Sigmoid colon (tissue), 7 donors: ENCODE data around the gene DAAM2. TPM values are rescaled to one million over a fixed set of nuclear protein-coding genes. Genes with fewer than 3 reads are reported as not detected.

Experiments
- DNase-seq: peaks from one replicate; pipeline ENCODE4 v3.0.0-alpha.2; 2019
- H3K27ac ChIP-seq, 4 donors: fragments of 200-600 bp; sonication (generic); one replicate each; pipeline ENCODE4 v1.5.1; 2016 to 2019; ENCODE audit warnings: mild to moderate bottlenecking in 1 of 4
- H3K27me3 ChIP-seq, 3 donors: fragments of 200-600 bp; sonication (generic); one replicate each; pipeline ENCODE4 v1.5.1; 2019; ENCODE audit warnings: mild to moderate bottlenecking in 1 of 3
- H3K36me3 ChIP-seq, 4 donors: fragments of 200-600 bp; sonication (generic); one replicate each; pipeline ENCODE4 v1.5.1; 2016 to 2019
- H3K4me1 ChIP-seq, 4 donors: fragments of 200-600 bp; sonication (generic); one replicate each; pipeline ENCODE4 v1.5.1; 2017 to 2019
- H3K4me3 ChIP-seq, 4 donors: fragments of 200-600 bp; sonication (generic); one replicate each; pipeline ENCODE4 v1.5.1; 2017 to 2019; ENCODE audit warnings: mild to moderate bottlenecking in 2 of 4, moderate library complexity in 1 of 4
- H3K9me3 ChIP-seq, 4 donors: fragments of 200-600 bp in 3 of 4; sonication (generic) in 3 of 4; one replicate each; pipeline versions ENCODE4 v1.5.1 to v1.6.1; 2013 to 2019
- EP300 ChIP-seq, 4 donors: sonication (generic); formaldehyde crosslinking; IDR thresholded peaks; one replicate each; pipeline ENCODE4 v1.6.1; 2017; ENCODE audit warnings: antibody characterized with exemption in 4 of 4
- POLR2A ChIP-seq, 2 donors: fragments of 450-650 bp; IDR thresholded peaks; one replicate each; pipeline ENCODE4 v1.6.1; 2016; ENCODE audit warnings: antibody characterized with exemption in 2 of 2, mild to moderate bottlenecking in 2 of 2, moderate library complexity in 2 of 2
- POLR2AphosphoS5 ChIP-seq, 4 donors: sonication (generic); formaldehyde crosslinking; IDR thresholded peaks; one replicate each; pipeline ENCODE4 v1.6.1; 2017; ENCODE audit warnings: antibody characterized with exemption in 4 of 4
- WGBS, 2 donors: extraction: QIAGEN DNeasy Blood & Tissue Kit; methylation state at CpG; one replicate each; pipeline ENCODE4 v1.1.7; 2013; 5-methylcytosine and 5-hydroxymethylcytosine counted together
- intact Hi-C: fragments of 100-400 bp; cut with DNase I; formaldehyde crosslinking; loops from one replicate; pipeline ENCODE4 v1.15.1; 2023
- polyA plus RNA-seq, 3 donors: library from polyadenylated mRNA; stranded (reverse); fragments of 200-250 nt; gene quantifications; one replicate each; pipeline ENCODE4 v1.2.3, GENCODE V29; 2013
- total RNA-seq, 4 donors: library from RNA; depleted of rRNA; stranded (reverse); fragments of >200 nt; gene quantifications; one replicate each; pipeline ENCODE4 v1.1.0, GENCODE V29; 2016
- TF ChIP-seq, protein P1 (sequence below), 4 experiments: fragments of 450-650 bp in 3 of 4; fragments of 200-600 bp in 1 of 4; IDR thresholded peaks; one replicate each; pipeline ENCODE4 v1.5.1; 2016 to 2019; ENCODE audit warnings: antibody characterized with exemption in 4 of 4, mild to moderate bottlenecking in 3 of 4, moderate library complexity in 2 of 4
- donor health status: healthy with polysubstance abuse.
- donor health status: Bipolar disorder and iron deficiency.
- donor health status: healthy.

DAAM2 gene
- total and polyA plus RNA-seq, 7 donors, result 4.2 to 53.2 (median 23.2) TPM

GRCh38 chr6:39829331-39829730, 37.2 kb downstream of the DAAM2 start:
- Histone ChIP-seq H3K4me1 (peaks cover 0 to 60% (median 20%) of the 10 kb centered on the region in 4 donors), H3K27ac (peak overlapping the region in 2 of 4 donors; percentile 16 to 48)
- WGBS, 2 donors, result 82 to 83% methylated on average over 2 of the region's 2 CpGs

GRCh38 chr6:39830444-39830843, 38.3 kb downstream of the DAAM2 start:
- DNase-seq, result peak; percentile 61
- WGBS, 2 donors, result 83 to 93% methylated on average over 7 of the region's 7 CpGs
- no peak overlapping the region for H3K4me3 ChIP-seq
- no peak for TF ChIP-seq POLR2A (IDR thresholded peaks at IDR 0.05)
- TF ChIP-seq POLR2AphosphoS5 (IDR thresholded peaks at IDR 0.05), result no peak
- no peak for TF ChIP-seq EP300 (IDR thresholded peaks at IDR 0.05)
- TF ChIP-seq, protein P1, sequence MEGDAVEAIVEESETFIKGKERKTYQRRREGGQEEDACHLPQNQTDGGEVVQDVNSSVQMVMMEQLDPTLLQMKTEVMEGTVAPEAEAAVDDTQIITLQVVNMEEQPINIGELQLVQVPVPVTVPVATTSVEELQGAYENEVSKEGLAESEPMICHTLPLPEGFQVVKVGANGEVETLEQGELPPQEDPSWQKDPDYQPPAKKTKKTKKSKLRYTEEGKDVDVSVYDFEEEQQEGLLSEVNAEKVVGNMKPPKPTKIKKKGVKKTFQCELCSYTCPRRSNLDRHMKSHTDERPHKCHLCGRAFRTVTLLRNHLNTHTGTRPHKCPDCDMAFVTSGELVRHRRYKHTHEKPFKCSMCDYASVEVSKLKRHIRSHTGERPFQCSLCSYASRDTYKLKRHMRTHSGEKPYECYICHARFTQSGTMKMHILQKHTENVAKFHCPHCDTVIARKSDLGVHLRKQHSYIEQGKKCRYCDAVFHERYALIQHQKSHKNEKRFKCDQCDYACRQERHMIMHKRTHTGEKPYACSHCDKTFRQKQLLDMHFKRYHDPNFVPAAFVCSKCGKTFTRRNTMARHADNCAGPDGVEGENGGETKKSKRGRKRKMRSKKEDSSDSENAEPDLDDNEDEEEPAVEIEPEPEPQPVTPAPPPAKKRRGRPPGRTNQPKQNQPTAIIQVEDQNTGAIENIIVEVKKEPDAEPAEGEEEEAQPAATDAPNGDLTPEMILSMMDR (IDR thresholded peaks at IDR 0.05), result no peak
- no peaks in the 10 kb centered on the region for H3K9me3 ChIP-seq
- H3K27me3 ChIP-seq, result no peaks in the 10 kb centered on the region
- H3K36me3 ChIP-seq, result no peaks in the 10 kb centered on the region
- intact Hi-C loops, result no loop called here
- H3K4me1 ChIP-seq, result peaks cover 0 to 60% (median 21%) of the 10 kb centered on the region in 4 donors
- H3K27ac ChIP-seq, result peak overlapping the region in 2 of 4 donors; percentile 16 to 48

More at GRCh38 chr6:39829331-39829730, 37.2 kb downstream of the DAAM2 start:
- H3K9me3 ChIP-seq, result no peaks in the 10 kb centered on the region
- no peaks in the 10 kb centered on the region for H3K36me3 ChIP-seq
- H3K27me3 ChIP-seq, result no peaks in the 10 kb centered on the region
- intact Hi-C loops, result no loop called here
- peak; percentile 33 for DNase-seq
- no peak overlapping the region for H3K4me3 ChIP-seq
- TF ChIP-seq, protein P1 (IDR thresholded peaks at IDR 0.05), result no peak
- TF ChIP-seq POLR2A (IDR thresholded peaks at IDR 0.05) (no peak), POLR2AphosphoS5 (IDR thresholded peaks at IDR 0.05) (no peak), EP300 (IDR thresholded peaks at IDR 0.05) (no peak)

DNA sequence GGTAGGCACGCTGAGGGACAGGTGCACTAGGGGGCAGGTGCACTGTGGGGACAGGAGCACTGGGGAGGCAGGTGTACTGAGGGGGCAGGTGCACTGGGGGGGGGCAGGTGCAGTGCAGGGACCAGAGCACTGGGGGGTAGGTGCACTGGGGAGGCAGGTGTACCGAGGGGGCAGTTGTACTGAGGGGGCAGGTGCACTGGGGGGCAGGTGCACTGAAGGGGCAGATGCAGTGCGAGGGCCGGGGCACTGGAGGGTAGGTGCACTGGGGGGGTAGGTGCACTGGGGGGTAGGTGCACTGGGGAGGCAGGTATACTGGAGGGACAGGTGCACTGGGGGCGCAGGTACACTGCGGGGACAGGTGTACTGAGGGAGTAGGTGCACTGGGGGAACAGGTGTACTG, 39.5 kb downstream of the DAAM2 start:
- Histone ChIP-seq H3K4me3 (no peak overlapping the region), H3K27me3 (no peaks in the 10 kb centered on the region), H3K4me1 (peaks cover 0 to 61% (median 32%) of the 10 kb centered on the region in 4 donors), H3K9me3 (no peaks in the 10 kb centered on the region), H3K27ac (peak overlapping the region in 1 of 4 donors; percentile 77), H3K36me3 (no peaks in the 10 kb centered on the region)
- 69 to 82% methylated on average over 6 of the region's 6 CpGs for WGBS, 2 donors
- TF ChIP-seq EP300 (IDR thresholded peaks at IDR 0.05) (no peak), POLR2AphosphoS5 (IDR thresholded peaks at IDR 0.05) (no peak), POLR2A (IDR thresholded peaks at IDR 0.05) (no peak)
- TF ChIP-seq, protein P1 (IDR thresholded peaks at IDR 0.05), result no peak
- intact Hi-C loops, result no loop called here
- peak; percentile 59 for DNase-seq

- Histone ChIP-seq H3K4me3 (no peak overlapping the region), H3K27ac (peak overlapping the region in 3 of 4 donors; percentile 40 to 77 (median 45)), H3K9me3 (no peaks in the 10 kb centered on the region), H3K27me3 (no peaks in the 10 kb centered on the region), H3K36me3 (no peaks in the 10 kb centered on the region), H3K4me1 (peaks cover 0 to 69% (median 39%) of the 10 kb centered on the region in 4 donors)
- TF ChIP-seq EP300 (IDR thresholded peaks at IDR 0.05) (no peak), POLR2A (IDR thresholded peaks at IDR 0.05) (no peak), POLR2AphosphoS5 (IDR thresholded peaks at IDR 0.05) (no peak)
- TF ChIP-seq, protein P1 (IDR thresholded peaks at IDR 0.05), result no peak
- no peak for DNase-seq
- intact Hi-C loops, result no loop called here
- 86 to 87% methylated on average over 4 of the region's 4 CpGs for WGBS, 2 donors
Observed at GRCh38 chr6:39834278-39834677, 42.1 kb downstream of the DAAM2 start.

GRCh38 chr6:39834866-39835265, 42.7 kb downstream of the DAAM2 start:
- no peak for DNase-seq
- peaks cover 0 to 72% (median 45%) of the 10 kb centered on the region in 4 donors for H3K4me1 ChIP-seq
- 88 to 90% methylated on average over 5 of the region's 5 CpGs for WGBS, 2 donors
- H3K27me3 ChIP-seq, result no peaks in the 10 kb centered on the region
- intact Hi-C loops, result no loop called here
- peak overlapping the region in 2 of 4 donors; percentile 58 to 77 for H3K27ac ChIP-seq
- no peaks in the 10 kb centered on the region for H3K36me3 ChIP-seq
- no peak overlapping the region for H3K4me3 ChIP-seq
- no peaks in the 10 kb centered on the region for H3K9me3 ChIP-seq
- no peak for TF ChIP-seq EP300 (IDR thresholded peaks at IDR 0.05)
- TF ChIP-seq POLR2A (IDR thresholded peaks at IDR 0.05), result no peak
- TF ChIP-seq POLR2AphosphoS5 (IDR thresholded peaks at IDR 0.05), result no peak
- TF ChIP-seq, protein P1 (IDR thresholded peaks at IDR 0.05), result no peak
